ENCODE measurements around the gene GPR156.

DNA sequence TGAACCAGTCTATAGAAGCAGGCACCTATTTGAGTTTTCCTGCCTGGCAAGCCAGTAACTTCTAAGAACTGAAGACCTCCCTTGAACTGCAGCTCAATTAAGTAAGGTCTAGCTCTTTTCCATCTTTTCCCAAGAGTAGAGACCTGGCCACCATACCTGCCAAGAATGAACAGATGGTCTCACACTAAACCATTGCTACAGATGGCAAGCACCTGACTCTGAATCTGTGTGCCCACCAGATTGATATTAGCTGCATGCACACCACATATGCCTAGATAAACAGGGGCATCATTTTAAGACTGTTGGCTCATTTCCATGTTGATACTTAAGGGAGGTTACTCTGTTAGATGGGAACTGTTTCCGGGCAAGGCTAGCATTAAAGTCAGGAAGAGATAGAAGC is 156.0 kb downstream of the GPR156 start:
- TF ChIP-seq, protein P1, sequence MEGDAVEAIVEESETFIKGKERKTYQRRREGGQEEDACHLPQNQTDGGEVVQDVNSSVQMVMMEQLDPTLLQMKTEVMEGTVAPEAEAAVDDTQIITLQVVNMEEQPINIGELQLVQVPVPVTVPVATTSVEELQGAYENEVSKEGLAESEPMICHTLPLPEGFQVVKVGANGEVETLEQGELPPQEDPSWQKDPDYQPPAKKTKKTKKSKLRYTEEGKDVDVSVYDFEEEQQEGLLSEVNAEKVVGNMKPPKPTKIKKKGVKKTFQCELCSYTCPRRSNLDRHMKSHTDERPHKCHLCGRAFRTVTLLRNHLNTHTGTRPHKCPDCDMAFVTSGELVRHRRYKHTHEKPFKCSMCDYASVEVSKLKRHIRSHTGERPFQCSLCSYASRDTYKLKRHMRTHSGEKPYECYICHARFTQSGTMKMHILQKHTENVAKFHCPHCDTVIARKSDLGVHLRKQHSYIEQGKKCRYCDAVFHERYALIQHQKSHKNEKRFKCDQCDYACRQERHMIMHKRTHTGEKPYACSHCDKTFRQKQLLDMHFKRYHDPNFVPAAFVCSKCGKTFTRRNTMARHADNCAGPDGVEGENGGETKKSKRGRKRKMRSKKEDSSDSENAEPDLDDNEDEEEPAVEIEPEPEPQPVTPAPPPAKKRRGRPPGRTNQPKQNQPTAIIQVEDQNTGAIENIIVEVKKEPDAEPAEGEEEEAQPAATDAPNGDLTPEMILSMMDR (IDR thresholded peaks at IDR 0.05; ENCODE audit: low read length) = no peak
- TF ChIP-seq EZH2 (IDR thresholded peaks at IDR 0.05; ENCODE audit: borderline replicate concordance, low read length) = no peak

Data from OCI-LY1 (cell line).